Loucy (cell line): Measurements from ENCODE around the gene VTN.

Source experiments
- CTCF ChIP-seq: fragments of 200-600 bp; sonication (generic); conservative IDR thresholded peaks from 2 replicates; pipeline ENCODE4 v1.5.1; 2014; ENCODE audit warnings: mild to moderate bottlenecking, antibody characterized with exemption, low read length
- EZH2phosphoT487 ChIP-seq: fragments of 200-600 bp; IDR thresholded peaks from 2 replicates; pipeline ENCODE4 v1.6.1; 2018; ENCODE audit warnings: antibody characterized with exemption, mild to moderate bottlenecking, moderate library complexity, borderline replicate concordance

GRCh38 chr17:28385406-28385805, 15.3 kb upstream of the VTN start:
- no peak for TF ChIP-seq CTCF
- no peak for TF ChIP-seq EZH2phosphoT487
